Heart left ventricle (tissue), 13 donors: ENCODE measurements around the gene MICAL2.

ENCODE experiments used
- POLR2A ChIP-seq, 2 donors: fragments of 450-650 bp; IDR thresholded peaks; one replicate each; pipeline ENCODE4 v1.6.1; 2017; ENCODE audit warnings: antibody characterized with exemption in 2 of 2, mild to moderate bottlenecking in 2 of 2, moderate library complexity in 2 of 2
- TF ChIP-seq, protein P1 (sequence below), 12 donors: fragments of 200-600 bp; sonication (generic) in 4 of 12; IDR thresholded peaks; one replicate each; pipeline versions ENCODE4 v1.5.0 to v1.8.0; 2018 to 2022; ENCODE audit warnings: antibody characterized with exemption in 12 of 12, mild to moderate bottlenecking in 5 of 12
- donor health status: ischemic (EF 13 %, LVEDD 7.1; RV severe dilation, severe dysfunction).
- donor health status: DM: no; HTN: yes; CAD: no.
- donor health status: DM: no; HTN: no; CAD: no.
- donor health status: ischemic (EF 25% LVEDD 6.9; RV normal size, moderate dysfunction).
- donor health status: ischemic (EF 25% LVEDD 5.7; RV mildly dilated, moderate dysfunction).
- donor health status: ischemic (EF 35%, LVEDD 5.7; RV mildly dilated, moderate dysfunction).
- donor health status: nonischemic (EF 11% LVEDD 7.7; RV severe dilation, severe dysfunction).
- donor health status: DM: yes; HTN: yes; CAD: no.
- donor health status: PGD.
- donor health status: ischemic (EF 29% LVEDD 5.4; RV normal size, mild dysfunction).
- donor health status: nonischemic (EF 23%, LVEDD 6.1; RV moderate dilation, normal function).

DNA sequence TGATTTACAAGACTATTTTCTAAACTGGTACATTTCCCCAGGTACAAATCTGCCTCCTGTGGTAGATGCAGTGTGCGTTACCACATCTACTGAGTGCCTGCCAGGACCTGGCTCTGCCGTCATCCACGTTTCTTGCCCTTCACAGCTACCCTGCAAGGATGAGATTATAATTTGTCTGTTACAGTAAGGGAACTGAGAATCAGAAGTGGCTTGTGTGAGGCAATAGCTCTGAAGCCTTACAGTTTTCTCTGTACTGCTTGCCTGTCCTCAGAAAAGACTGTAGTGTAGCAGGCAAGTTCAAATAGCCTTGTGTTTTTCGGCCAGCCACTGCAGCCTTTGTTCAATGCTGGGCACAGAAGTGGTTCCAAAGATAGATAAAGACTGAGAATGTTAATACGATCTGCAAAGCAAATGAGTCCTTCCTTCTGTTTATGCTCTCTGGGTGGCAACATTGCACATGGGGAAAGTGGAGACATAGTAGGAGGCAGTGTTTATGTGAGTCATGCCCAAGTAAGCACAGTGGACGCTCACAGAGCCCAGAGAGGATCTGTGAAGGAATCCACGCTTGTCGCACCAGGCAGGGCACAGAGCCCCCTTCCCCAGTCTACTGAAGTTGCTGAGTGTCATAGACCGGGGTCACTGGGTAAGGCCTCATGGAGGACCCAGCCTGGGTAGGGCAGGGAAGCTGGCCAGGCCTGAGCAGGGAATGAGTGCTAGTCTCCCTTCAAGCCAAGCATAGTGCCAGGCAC lies 49.1 kb downstream of the MICAL2 start:
- TF ChIP-seq, protein P1, sequence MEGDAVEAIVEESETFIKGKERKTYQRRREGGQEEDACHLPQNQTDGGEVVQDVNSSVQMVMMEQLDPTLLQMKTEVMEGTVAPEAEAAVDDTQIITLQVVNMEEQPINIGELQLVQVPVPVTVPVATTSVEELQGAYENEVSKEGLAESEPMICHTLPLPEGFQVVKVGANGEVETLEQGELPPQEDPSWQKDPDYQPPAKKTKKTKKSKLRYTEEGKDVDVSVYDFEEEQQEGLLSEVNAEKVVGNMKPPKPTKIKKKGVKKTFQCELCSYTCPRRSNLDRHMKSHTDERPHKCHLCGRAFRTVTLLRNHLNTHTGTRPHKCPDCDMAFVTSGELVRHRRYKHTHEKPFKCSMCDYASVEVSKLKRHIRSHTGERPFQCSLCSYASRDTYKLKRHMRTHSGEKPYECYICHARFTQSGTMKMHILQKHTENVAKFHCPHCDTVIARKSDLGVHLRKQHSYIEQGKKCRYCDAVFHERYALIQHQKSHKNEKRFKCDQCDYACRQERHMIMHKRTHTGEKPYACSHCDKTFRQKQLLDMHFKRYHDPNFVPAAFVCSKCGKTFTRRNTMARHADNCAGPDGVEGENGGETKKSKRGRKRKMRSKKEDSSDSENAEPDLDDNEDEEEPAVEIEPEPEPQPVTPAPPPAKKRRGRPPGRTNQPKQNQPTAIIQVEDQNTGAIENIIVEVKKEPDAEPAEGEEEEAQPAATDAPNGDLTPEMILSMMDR (IDR thresholded peaks at IDR 0.05): no peak
- no peak for TF ChIP-seq POLR2A (IDR thresholded peaks at IDR 0.05)
